K562 (cell line): Measurements from ENCODE around the gene PIK3CG. TPM values are rescaled to one million over a fixed set of nuclear protein-coding genes. Genes with fewer than 3 reads are reported as not detected.

ENCODE experiments used
- ATAC-seq: fragments of 200-7000 bp; cut with Tn5 transposase; 3 replicates; pipeline ENCODE4 v1.9.1; 2020; ENCODE audit warnings: moderate library complexity
- BruUV-seq: library from RNA; stranded (reverse); fragments of 400-500 nt; replicated peaks from 2 replicates; lab custom pipeline; 2021; lab: Mats Ljungman, UMichigan
- CTCF ChIA-PET: fragments of 300-600 bp; formaldehyde crosslinking; extraction: SDS; loops from one replicate; lab custom pipeline; 2021; ENCODE audit warnings: low intra/inter-chr PET ratio; lab: Yijun Ruan, JAX
- POLR2A ChIA-PET: fragments of 300-600, 350-650 bp; sonication (Branson Sonifier 250); formaldehyde crosslinking; extraction: SDS; loops from one replicate; lab custom pipeline; 2021; ENCODE audit warnings: antibody characterized with exemption, inconsistent platforms; lab: Yijun Ruan, JAX
- DNase-seq, 4 experiments: peaks; one replicate each; pipeline versions ENCODE4 v3.0.0 to v3.0.0-alpha.2; 2011 to 2018; ENCODE audit warnings: low spot score in 3 of 4, mixed read lengths in 3 of 4; ENCODE audit errors: extremely low read depth in 1 of 4
- FAIRE-seq: peaks from 2 replicates; lab custom pipeline; 2011; peaks lifted over from hg19 to GRCh38; lab: Jason Lieb, UNC
- H2AFZ ChIP-seq: 2 replicates; pipeline ENCODE4 v1.6.0; 2011; ENCODE audit warnings: low read depth, low read length, control low read depth, inconsistent platforms
- H3K27ac ChIP-seq: fragments of 200-600 bp; 3 replicates; pipeline ENCODE4 v1.8.0; 2011; ENCODE audit warnings: low read depth, mild to moderate bottlenecking, control low read depth, inconsistent platforms, low read length, moderate library complexity, mixed read lengths; ENCODE audit errors: extremely low read depth
- H3K27me3 ChIP-seq, 2 experiments: fragments of 300-600 bp in 1 of 2; 2 replicates in 1 of 2; 3 replicates in 1 of 2; pipeline versions ENCODE4 v1.6.0 to v1.8.0; 2011; ENCODE audit warnings: inconsistent platforms in 2 of 2, low read length in 2 of 2, mild to moderate bottlenecking in 1 of 2, mixed read lengths in 1 of 2, moderate library complexity in 1 of 2; ENCODE audit not compliant: control insufficient read depth in 2 of 2, insufficient read depth in 2 of 2
- H3K36me3 ChIP-seq: fragments of 300-600 bp; 3 replicates; pipeline ENCODE4 v1.8.0; 2011; ENCODE audit warnings: mild to moderate bottlenecking, low read length, inconsistent platforms; ENCODE audit not compliant: control insufficient read depth, insufficient read depth
- H3K4me1 ChIP-seq, 2 experiments: fragments of 200-600 bp in 1 of 2; replicated peaks in 1 of 2; 2 replicates in 1 of 2; 3 replicates in 1 of 2; pipeline versions ENCODE4 v1.5.1 to v1.8.0; 2011; ENCODE audit warnings: inconsistent platforms in 2 of 2, low read length in 2 of 2, mild to moderate bottlenecking in 1 of 2, mixed read lengths in 1 of 2, moderate library complexity in 1 of 2; ENCODE audit not compliant: control insufficient read depth in 2 of 2, insufficient read depth in 2 of 2
- H3K4me2 ChIP-seq: 2 replicates; pipeline ENCODE4 v1.6.1; 2011; ENCODE audit warnings: low read length, control low read depth, inconsistent platforms, mixed read lengths; ENCODE audit not compliant: insufficient read depth
- H3K4me3 ChIP-seq: fragments of 200-600 bp; sonication (generic), shearing (Covaris generic); 2 replicates; pipeline ENCODE4 v1.5.1; 2016; ENCODE audit warnings: control low read depth, inconsistent platforms
- H3K79me2 ChIP-seq: fragments of 200-600 bp; 3 replicates; pipeline ENCODE4 v1.8.0; 2011; ENCODE audit warnings: low read length, inconsistent platforms; ENCODE audit not compliant: control insufficient read depth, insufficient read depth
- H3K9ac ChIP-seq, 2 experiments: 2 replicates each; pipeline versions ENCODE4 v1.6.0 to v1.6.1; 2011; ENCODE audit warnings: low read depth in 2 of 2, low read length in 2 of 2, control low read depth in 1 of 2, inconsistent platforms in 1 of 2, mild to moderate bottlenecking in 1 of 2, mixed read lengths in 1 of 2; ENCODE audit not compliant: insufficient read depth in 1 of 2
- H3K9me1 ChIP-seq: one replicate; pipeline ENCODE4 v1.6.0; 2011; ENCODE audit warnings: inconsistent platforms, mild to moderate bottlenecking, low read length, moderate library complexity; ENCODE audit not compliant: control insufficient read depth, insufficient read depth
- H3K9me3 ChIP-seq: replicated peaks from 2 replicates; pipeline ENCODE4 v1.5.1; 2011; ENCODE audit warnings: low read depth, low read length, inconsistent platforms; ENCODE audit not compliant: control insufficient read depth, insufficient read depth
- H4K20me1 ChIP-seq: replicated peaks from 2 replicates; pipeline ENCODE4 v1.6.1; 2011; ENCODE audit warnings: low read length, inconsistent platforms, mixed read lengths; ENCODE audit not compliant: control insufficient read depth, insufficient read depth
- CC2D1A ChIP-seq: fragments of 450-650 bp; IDR thresholded peaks from 2 replicates; pipeline ENCODE4 v1.6.1; 2017; ENCODE audit warnings: mild to moderate bottlenecking
- DDX20 ChIP-seq: fragments of 450-650 bp; IDR thresholded peaks from 2 replicates; pipeline ENCODE4 v1.6.1; 2016; ENCODE audit warnings: missing genetic modification characterization, low read depth, mild to moderate bottlenecking, missing compliant biosample characterization, moderate library complexity
- HLTF ChIP-seq: fragments of 450-650 bp; IDR thresholded peaks from 2 replicates; pipeline ENCODE4 v1.6.1; 2016
- HMGN3 ChIP-seq: IDR thresholded peaks from 2 replicates; pipeline ENCODE4 v1.6.1; 2011; ENCODE audit warnings: borderline replicate concordance, low read depth, mild to moderate bottlenecking, mixed read lengths, low read length; ENCODE audit not compliant: insufficient read length; ENCODE audit errors: extremely low read depth
- KDM1A ChIP-seq, 2 experiments: fragments of 450-650 bp; IDR thresholded peaks; 2 replicates each; pipeline ENCODE4 v1.6.1; 2016; ENCODE audit warnings: mild to moderate bottlenecking in 2 of 2
- MECOM ChIP-seq: fragments of 250-450 bp; sonication (Bioruptor Pico); IDR thresholded peaks from 2 replicates; pipeline ENCODE4 v1.8.0; 2022; ENCODE audit warnings: inconsistent platforms
- NFRKB ChIP-seq: fragments of 450-650 bp; IDR thresholded peaks from 2 replicates; pipeline ENCODE4 v1.6.1; 2016; ENCODE audit warnings: low read depth
- SUPT5H ChIP-seq: fragments of 450-650 bp; IDR thresholded peaks from 2 replicates; pipeline ENCODE4 v1.6.1; 2016
- TAL1 ChIP-seq: fragments of 450-650 bp; IDR thresholded peaks from 2 replicates; pipeline ENCODE4 v1.6.1; 2016; ENCODE audit warnings: mild to moderate bottlenecking
- ZNF324 ChIP-seq: fragments of 250-450 bp; sonication (Bioruptor Pico); IDR thresholded peaks from 2 replicates; pipeline ENCODE4 v1.4.0; 2020; ENCODE audit warnings: mild to moderate bottlenecking
- WGBS: fragments of 100-300 bp; shearing (Covaris generic); methylation state at CpG from one replicate; pipeline ENCODE4 v1.1.6; 2016; ENCODE audit warnings: low coverage, mixed read lengths; ENCODE audit not compliant: insufficient coverage; ENCODE audit errors: missing lambda C conversion rate; 5-methylcytosine and 5-hydroxymethylcytosine counted together
- in situ Hi-C: fragments of 300-500 bp; cut with MboI; formaldehyde crosslinking; loops from 4 replicates; pipeline ENCODE4 v1.15.0; 2018; ENCODE audit warnings: inconsistent platforms, mixed read lengths
- intact Hi-C: fragments of 100-400 bp; cut with micrococcal nuclease; formaldehyde crosslinking; loops from 2 replicates; pipeline ENCODE4 v1.14.2; 2022
- polyA plus RNA-seq, 8 experiments: library from polyadenylated mRNA; depleted of rRNA in 4 of 8; stranded (reverse) in 5 of 8; unstranded in 3 of 8; fragments of >200 nt; fragmentation: Nextera tagmentation in 2 of 8; fragmentation: Illumina TruSeq in 1 of 8; extraction: Ambion mirVana in 2 of 8; extraction: Trizol in 1 of 8; gene quantifications; 2 replicates each; pipeline versions ENCODE4 v1.2.1 to v1.2.3, GENCODE V29; 2011 to 2014; ENCODE audit warnings: inconsistent platforms in 1 of 8, missing spikeins in 1 of 8
- total RNA-seq, 7 experiments: library from RNA; depleted of rRNA in 6 of 7; stranded (reverse); fragments of >200 nt in 6 of 7; fragmentation: Illumina TruSeq in 2 of 7; extraction: Trizol in 2 of 7; gene quantifications; 2 replicates each; pipeline versions ENCODE4 v1.2.1 to v1.2.3, GENCODE V29; 2011 to 2021; ENCODE audit warnings: low replicate concordance in 1 of 7
- TF ChIP-seq, protein P1 (sequence below): fragments of 450-650 bp; IDR thresholded peaks from 2 replicates; pipeline ENCODE4 v1.6.1; 2016
- TF ChIP-seq, protein P2 (sequence below), 3 experiments: fragments of 200-800 bp in 1 of 3; sonication (Bioruptor generic) in 1 of 3; sonication (generic) in 1 of 3; formaldehyde crosslinking in 1 of 3; IDR thresholded peaks; 2 replicates each; pipeline versions ENCODE4 v1.6.1 to v1.8.0; 2016 to 2022; ENCODE audit warnings: mild to moderate bottlenecking in 2 of 3, missing compliant biosample characterization in 2 of 3, missing genetic modification characterization in 2 of 3, missing genetic modification reagents in 1 of 3

Gene PIK3CG
- total and polyA plus RNA-seq, 9 of the 15 experiments (the other 6 are each of a cell fraction or from before 2014, with no cell fraction given), result 5.3 to 42.5 (median 29.0) TPM

DNA sequence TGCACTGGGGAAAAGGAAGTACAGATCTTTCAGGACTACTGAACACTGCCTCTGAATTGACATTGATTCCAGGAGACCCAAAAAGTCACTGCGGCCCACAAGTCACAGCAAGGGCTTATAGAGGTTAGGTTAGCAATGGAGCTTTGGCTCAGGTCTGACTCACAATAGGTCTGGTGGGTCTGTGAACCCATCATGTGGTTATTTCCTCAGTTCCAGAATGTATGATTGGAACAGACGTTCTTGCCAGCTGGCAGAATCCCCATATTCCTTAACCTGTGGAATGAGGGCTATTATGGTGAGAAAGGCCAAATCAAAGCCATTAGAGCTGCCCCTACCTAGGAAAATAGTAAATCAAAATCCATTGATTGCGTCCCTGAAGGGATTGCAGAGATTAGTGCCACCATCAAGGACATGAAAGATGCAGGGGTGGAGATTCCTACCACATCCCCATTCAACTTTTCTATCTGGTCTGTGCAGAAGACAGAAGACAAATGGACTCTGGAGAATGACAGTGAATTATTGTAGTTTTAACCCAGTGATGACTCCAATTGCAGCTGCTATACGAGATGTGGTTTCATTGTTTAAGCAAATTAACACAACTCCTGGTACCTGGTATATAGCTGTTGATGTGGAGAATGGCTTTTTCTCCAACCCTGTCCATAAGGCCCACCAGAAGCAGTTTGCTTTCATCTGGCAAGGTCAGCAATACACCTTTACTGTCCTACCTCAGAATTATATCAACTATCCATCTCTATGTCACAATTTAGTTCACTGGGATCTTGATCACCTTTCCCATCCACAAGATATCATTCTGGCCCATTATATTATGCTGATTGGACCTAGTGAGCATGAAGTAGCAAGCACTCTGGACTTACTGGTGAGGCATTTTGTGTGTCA, 44.5 kb upstream of the PIK3CG start:
- Histone ChIP-seq H4K20me1 (no peaks in the 10 kb centered on the region), H3K4me2 (no peak overlapping the region), H3K9ac (no peak overlapping the region), H3K79me2 (no peaks in the 10 kb centered on the region), H3K27ac (no peak overlapping the region), H3K9me3 (no peaks in the 10 kb centered on the region), H3K4me1 (no peaks in the 10 kb centered on the region; a peak in 1 of 5 replicates), H2AFZ (no peak overlapping the region), H3K9me1 (no peaks in the 10 kb centered on the region), H3K36me3 (no peaks in the 10 kb centered on the region), H3K4me3 (no peak overlapping the region), H3K27me3 (no peaks in the 10 kb centered on the region)
- POLR2A ChIA-PET, result interaction anchor here (1.7 to 4.5 kb wide), 2 partner anchors 8 to 11 kb away, joined by 6 to 16 read pairs; no protein-coding TSS in a partner anchor
- no TSS peak for BruUV-seq
- FAIRE-seq (no peak), ATAC-seq (no peak), DNase-seq (no peak)
- in situ Hi-C loops, result no loop called here
- WGBS, result 27% methylated on average over 4 of the region's 4 CpGs
- CTCF ChIA-PET, result interaction anchor here (0.6 kb wide), 2 partner anchors 9 to 29 kb away, joined by 3 to 5 read pairs; no protein-coding TSS in a partner anchor
- intact Hi-C loops, result no loop called here
- TF ChIP-seq KDM1A (IDR thresholded peaks at IDR 0.05) (peak; percentile 72 to 73; a peak in 3 of 4 replicates), ZNF324 (CRISPR knock-in tag) (no peak), TAL1 (peak; percentile 46), HLTF (no peak), MECOM (CRISPR knock-in tag) (0 out of 2 replicates have a peak, but pooled peaks have one; percentile 17), CC2D1A (no peak), SUPT5H (no peak), NFRKB (no peak), HMGN3 (no peak), DDX20 (no peak)
- TF ChIP-seq, protein P1, sequence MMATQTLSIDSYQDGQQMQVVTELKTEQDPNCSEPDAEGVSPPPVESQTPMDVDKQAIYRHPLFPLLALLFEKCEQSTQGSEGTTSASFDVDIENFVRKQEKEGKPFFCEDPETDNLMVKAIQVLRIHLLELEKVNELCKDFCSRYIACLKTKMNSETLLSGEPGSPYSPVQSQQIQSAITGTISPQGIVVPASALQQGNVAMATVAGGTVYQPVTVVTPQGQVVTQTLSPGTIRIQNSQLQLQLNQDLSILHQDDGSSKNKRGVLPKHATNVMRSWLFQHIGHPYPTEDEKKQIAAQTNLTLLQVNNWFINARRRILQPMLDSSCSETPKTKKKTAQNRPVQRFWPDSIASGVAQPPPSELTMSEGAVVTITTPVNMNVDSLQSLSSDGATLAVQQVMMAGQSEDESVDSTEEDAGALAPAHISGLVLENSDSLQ, result peak; percentile 53
- TF ChIP-seq, protein P2, sequence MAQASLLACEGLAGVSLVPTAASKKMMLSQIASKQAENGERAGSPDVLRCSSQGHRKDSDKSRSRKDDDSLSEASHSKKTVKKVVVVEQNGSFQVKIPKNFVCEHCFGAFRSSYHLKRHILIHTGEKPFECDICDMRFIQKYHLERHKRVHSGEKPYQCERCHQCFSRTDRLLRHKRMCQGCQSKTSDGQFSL (CRISPR knock-in tag; IDR thresholded peaks at IDR 0.05), result no peak
- TF ChIP-seq, protein P2 (tag; IDR thresholded peaks at IDR 0.05), result no peak
